ENCODE results near the gene CACNA1B. TPM values are rescaled to one million over a fixed set of nuclear protein-coding genes. Genes with fewer than 3 reads are reported as not detected.

Gene CACNA1B
- total and polyA plus RNA-seq, 2 donors (not counting 1 experiment from before 2014, with no cell fraction given), result 0.01 to 0.17 TPM

GRCh38 chr9:138094028-138094427, 216.4 kb downstream of the CACNA1B start:
- no peak overlapping the region for H3K9ac ChIP-seq (ENCODE audit: insufficient read depth, low read length)
- no peaks in the 10 kb centered on the region for H3K27me3 ChIP-seq (ENCODE audit: control insufficient read depth, insufficient read depth, low read length)
- H3K4me2 ChIP-seq (ENCODE audit: extremely low read depth, insufficient read depth, low read length), result no peak overlapping the region
- no peaks in the 10 kb centered on the region for H4K20me1 ChIP-seq (ENCODE audit: control insufficient read depth, extremely low read depth, insufficient read depth, low read length)
- no peak overlapping the region for H3K4me3 ChIP-seq (replicated peaks in 1 of 4; ENCODE audit: control extremely low read depth in 1 of 4, insufficient read depth in 1 of 4, low read depth in 3 of 4, low read length in 4 of 4)
- no peak for TF ChIP-seq EZH2 (IDR thresholded peaks at IDR 0.05; ENCODE audit: low read length, missing control alignments)
- no peak for TF ChIP-seq CTCF (conservative IDR thresholded peaks at IDR 0.05 in 1 of 2, IDR thresholded peaks at IDR 0.05 in 1 of 2; ENCODE audit: low read depth in 1 of 2, low read length in 2 of 2)
- H3K4me1 ChIP-seq (ENCODE audit: control insufficient read depth, extremely low read depth, insufficient read depth, low read length), result no peaks in the 10 kb centered on the region
- H3K27ac ChIP-seq (ENCODE audit: insufficient read depth, low read length), result no peak overlapping the region
- H3K9me3 ChIP-seq (ENCODE audit: control insufficient read depth, insufficient read depth, low read depth, low read length), result no peaks in the 10 kb centered on the region
- H3K36me3 ChIP-seq (ENCODE audit: control insufficient read depth, insufficient read depth, low read length), result no peaks in the 10 kb centered on the region
- DNase-seq (ENCODE audit: low read depth in 2 of 2), result no peak
- no peaks in the 10 kb centered on the region for H3K79me2 ChIP-seq (ENCODE audit: control insufficient read depth, insufficient read depth, low read length)
- H2AFZ ChIP-seq (ENCODE audit: low read length), result no peak overlapping the region

- H2AFZ ChIP-seq (ENCODE audit: low read length), result no peak overlapping the region
- no peaks in the 10 kb centered on the region for H3K27me3 ChIP-seq (ENCODE audit: control insufficient read depth, insufficient read depth, low read length)
- no peak overlapping the region for H3K9ac ChIP-seq (ENCODE audit: insufficient read depth, low read length)
- no peaks in the 10 kb centered on the region for H3K79me2 ChIP-seq (ENCODE audit: control insufficient read depth, insufficient read depth, low read length)
- H3K27ac ChIP-seq (ENCODE audit: insufficient read depth, low read length), result no peak overlapping the region
- H3K36me3 ChIP-seq (ENCODE audit: control insufficient read depth, insufficient read depth, low read length), result no peaks in the 10 kb centered on the region
- no peak for DNase-seq (ENCODE audit: low read depth in 2 of 2)
- no peaks in the 10 kb centered on the region for H3K9me3 ChIP-seq (ENCODE audit: control insufficient read depth, insufficient read depth, low read depth, low read length)
- H3K4me2 ChIP-seq (ENCODE audit: extremely low read depth, insufficient read depth, low read length), result no peak overlapping the region
- H3K4me3 ChIP-seq (replicated peaks in 1 of 4; ENCODE audit: control extremely low read depth in 1 of 4, insufficient read depth in 1 of 4, low read depth in 3 of 4, low read length in 4 of 4), result no peak overlapping the region
- no peaks in the 10 kb centered on the region for H4K20me1 ChIP-seq (ENCODE audit: control insufficient read depth, extremely low read depth, insufficient read depth, low read length)
- no peaks in the 10 kb centered on the region for H3K4me1 ChIP-seq (ENCODE audit: control insufficient read depth, extremely low read depth, insufficient read depth, low read length)
- no peak for TF ChIP-seq EZH2 (IDR thresholded peaks at IDR 0.05; ENCODE audit: low read length, missing control alignments)
- no peak for TF ChIP-seq CTCF (conservative IDR thresholded peaks at IDR 0.05 in 1 of 2, IDR thresholded peaks at IDR 0.05 in 1 of 2; ENCODE audit: low read depth in 1 of 2, low read length in 2 of 2)
Measured at GRCh38 chr9:138095813-138096518, 218.4 kb downstream of the CACNA1B start.

GRCh38 chr9:138096519-138096845, 218.9 kb downstream of the CACNA1B start:
- Histone ChIP-seq H3K36me3 (ENCODE audit: control insufficient read depth, insufficient read depth, low read length) (no peaks in the 10 kb centered on the region), H3K4me2 (ENCODE audit: extremely low read depth, insufficient read depth, low read length) (no peak overlapping the region), H3K4me1 (ENCODE audit: control insufficient read depth, extremely low read depth, insufficient read depth, low read length) (no peaks in the 10 kb centered on the region), H3K27me3 (ENCODE audit: control insufficient read depth, insufficient read depth, low read length) (no peaks in the 10 kb centered on the region), H2AFZ (ENCODE audit: low read length) (no peak overlapping the region), H3K9me3 (ENCODE audit: control insufficient read depth, insufficient read depth, low read depth, low read length) (no peaks in the 10 kb centered on the region), H4K20me1 (ENCODE audit: control insufficient read depth, extremely low read depth, insufficient read depth, low read length) (no peaks in the 10 kb centered on the region), H3K27ac (ENCODE audit: insufficient read depth, low read length) (no peak overlapping the region), H3K79me2 (ENCODE audit: control insufficient read depth, insufficient read depth, low read length) (no peaks in the 10 kb centered on the region), H3K4me3 (replicated peaks in 1 of 4; ENCODE audit: control extremely low read depth in 1 of 4, insufficient read depth in 1 of 4, low read depth in 3 of 4, low read length in 4 of 4) (no peak overlapping the region), H3K9ac (ENCODE audit: insufficient read depth, low read length) (no peak overlapping the region)
- TF ChIP-seq EZH2 (IDR thresholded peaks at IDR 0.05; ENCODE audit: low read length, missing control alignments) (no peak), CTCF (conservative IDR thresholded peaks at IDR 0.05 in 1 of 2, IDR thresholded peaks at IDR 0.05 in 1 of 2; ENCODE audit: low read depth in 1 of 2, low read length in 2 of 2) (no peak)
- no peak for DNase-seq (ENCODE audit: low read depth in 2 of 2)

Data from fibroblast of lung (primary cell).